Uterus (tissue), 2 donors: ENCODE data around the gene MED27.

Source experiments
- CTCF ChIP-seq, 4 experiments: fragments of 200-600 bp in 2 of 4; fragments of 450-650 bp in 2 of 4; sonication (generic) in 2 of 4; IDR thresholded peaks; one replicate each; pipeline ENCODE4 v1.5.1; 2016 to 2019; ENCODE audit warnings: antibody characterized with exemption in 4 of 4, mild to moderate bottlenecking in 2 of 4, moderate library complexity in 1 of 4
- POLR2A ChIP-seq, 2 donors: fragments of 450-650 bp; IDR thresholded peaks; one replicate each; pipeline ENCODE4 v1.6.1; 2016; ENCODE audit warnings: antibody characterized with exemption in 2 of 2, mild to moderate bottlenecking in 1 of 2, moderate library complexity in 1 of 2

- TF ChIP-seq POLR2A (IDR thresholded peaks at IDR 0.05) (no peak), CTCF (IDR thresholded peaks at IDR 0.05) (no peak)
These were observed 14.7 kb upstream of the MED27 start for GRCh38 chr9:132094314-132094791.
